A549 (cell line): ENCODE results near the gene SLC20A1. TPM values are rescaled to one million over a fixed set of nuclear protein-coding genes. Genes with fewer than 3 reads are reported as not detected.

Source experiments
- ATAC-seq, 2 experiments: fragments of 200-7000 bp in 1 of 2; fragments of >200 bp in 1 of 2; cut with Nextera tagmentation in 1 of 2; cut with Tn5 transposase in 1 of 2; 3 replicates each; pipeline versions ENCODE4 v1.8.0 to v1.9.1; 2018 to 2020; ENCODE audit warnings: mild to moderate bottlenecking in 1 of 2, moderate library complexity in 1 of 2
- CTCF ChIA-PET: fragments of 300-600 bp; sonication (Branson Sonifier 250); formaldehyde crosslinking; extraction: SDS; loops from one replicate; lab custom pipeline; 2021; ENCODE audit warnings: antibody characterized with exemption, inconsistent platforms; lab: Yijun Ruan, JAX
- POLR2A ChIA-PET: fragments of 350-600 bp; formaldehyde crosslinking; extraction: SDS; loops from one replicate; lab custom pipeline; 2021; ENCODE audit warnings: antibody characterized with exemption, inconsistent platforms; lab: Yijun Ruan, JAX
- DNase-seq, 2 experiments: peaks; one replicate each; pipeline versions ENCODE4 v3.0.0 to v3.0.0-alpha.2; 2011 to 2016; ENCODE audit warnings: low read depth in 1 of 2, low spot score in 1 of 2
- FAIRE-seq: peaks from 2 replicates; lab custom pipeline; 2011; peaks lifted over from hg19 to GRCh38; lab: Jason Lieb, UNC
- H3K27ac ChIP-seq, 2 experiments: fragments of >200 bp; sonication (Bioruptor Twin); formaldehyde crosslinking; 3 replicates each; pipeline ENCODE4 v1.5.1; 2016 to 2017
- H3K4me1 ChIP-seq: fragments of >200 bp; sonication (Bioruptor Twin); formaldehyde crosslinking; 3 replicates; pipeline ENCODE4 v1.6.1; 2016
- H3K4me2 ChIP-seq: fragments of >200 bp; sonication (Bioruptor Twin); formaldehyde crosslinking; 3 replicates; pipeline ENCODE4 v1.6.1; 2016
- H3K4me3 ChIP-seq: fragments of >200 bp; sonication (Bioruptor Twin); formaldehyde crosslinking; 3 replicates; pipeline ENCODE4 v1.5.1; 2016
- H3K9me3 ChIP-seq: fragments of >200 bp; sonication (Bioruptor Twin); formaldehyde crosslinking; 3 replicates; pipeline ENCODE4 v1.6.1; 2016
- BHLHE40 ChIP-seq: IDR thresholded peaks from 2 replicates; pipeline ENCODE4 v1.6.1; 2012; ENCODE audit warnings: low read depth, low read length, inconsistent platforms
- CEBPB ChIP-seq, 2 experiments: fragments of >200 bp in 1 of 2; sonication (Bioruptor Twin) in 1 of 2; formaldehyde crosslinking in 1 of 2; IDR thresholded peaks; 2 replicates each; pipeline ENCODE4 v1.6.1; 2012 to 2016
- CTCF ChIP-seq: fragments of >200 bp; sonication (Bioruptor Twin); formaldehyde crosslinking; IDR thresholded peaks from 3 replicates; pipeline ENCODE4 v1.5.1; 2016
- E2F6 ChIP-seq: IDR thresholded peaks from 2 replicates; pipeline ENCODE4 v1.6.1; 2012; ENCODE audit warnings: low read depth, borderline replicate concordance
- FOXS1 ChIP-seq: fragments of 250-450 bp; sonication (Bioruptor Pico); IDR thresholded peaks from 2 replicates; pipeline ENCODE4 v1.5.0; 2020; ENCODE audit warnings: mild to moderate bottlenecking, moderate library complexity
- HOXA7 ChIP-seq: fragments of 250-450 bp; sonication (Bioruptor Pico); IDR thresholded peaks from 2 replicates; pipeline ENCODE4 v1.5.0; 2020; ENCODE audit warnings: mild to moderate bottlenecking, moderate library complexity
- KDM1A ChIP-seq: fragments of 200-600 bp; sonication (generic); IDR thresholded peaks from 2 replicates; pipeline ENCODE4 v1.6.1; 2016; ENCODE audit warnings: low read depth, mild to moderate bottlenecking
- MAFK ChIP-seq: fragments of 450-650 bp; IDR thresholded peaks from 2 replicates; pipeline ENCODE4 v1.6.1; 2014; ENCODE audit not compliant: partially characterized antibody
- NFE2L2 ChIP-seq: fragments of 150-350 bp; conservative IDR thresholded peaks from 2 replicates; pipeline ENCODE4 v1.6.1; 2014; ENCODE audit warnings: low read length
- USF2 ChIP-seq: fragments of 450-650 bp; IDR thresholded peaks from 2 replicates; pipeline ENCODE4 v1.6.1; 2014; ENCODE audit warnings: antibody characterized with exemption
- ZNF302 ChIP-seq: fragments of 250-450 bp; sonication (Bioruptor Pico); IDR thresholded peaks from 2 replicates; pipeline ENCODE4 v1.9.0; 2021; ENCODE audit warnings: inconsistent platforms, mild to moderate bottlenecking, moderate library complexity
- WGBS: methylation state at CpG from one replicate; pipeline ENCODE4 v1.1.6; 2017; ENCODE audit errors: missing lambda C conversion rate; 5-methylcytosine and 5-hydroxymethylcytosine counted together
- polyA plus RNA-seq, 4 experiments: library from polyadenylated mRNA; depleted of rRNA in 3 of 4; stranded (reverse); fragments of >200 nt; fragmentation: RNase III in 1 of 4; extraction: RNeasy Plus Mini Kit Qiagen cat#74134 plus additional on column Dnase treatment in 1 of 4; gene quantifications; 2 replicates in 3 of 4; 3 replicates in 1 of 4; pipeline ENCODE4 v1.2.3, GENCODE V29; 2011 to 2017

Gene SLC20A1
- polyA plus RNA-seq, 2 of the 4 experiments (the other 2 are of a cell fraction): 83.6 to 86.8 TPM

- TF ChIP-seq USF2 (no peak), E2F6 (no peak), FOXS1 (CRISPR knock-in tag) (no peak)
Measured at GRCh38 chr2:112660138-112660537, 14.4 kb downstream of the SLC20A1 start (continued).

GRCh38 chr2:112661656-112662305 lies 16.0 kb downstream of the SLC20A1 start:
- Histone ChIP-seq H3K4me3 (no peak overlapping the region), H3K4me1 (peaks cover 38% of the 10 kb centered on the region), H3K27ac (peak overlapping the region; percentile 50 to 75; a peak in 4 of 6 replicates)
- POLR2A ChIA-PET: interaction anchor here (0.6 to 1.5 kb wide), 2 partner anchors 12 to 17 kb away, joined by 5 read pairs; partner anchors contain the start of gene SLC20A1
- peak in 1 of 2 experiments; percentile 58 for DNase-seq
- WGBS: 87% methylated on average over 8 of the region's 8 CpGs
- CTCF ChIA-PET: interaction anchor here (1.0 to 11.4 kb wide), 4 partner anchors 16 to 136 kb away, joined by 3 to 82 read pairs (median 4); partner anchors contain the start of gene SLC20A1
- TF ChIP-seq BHLHE40 (no peak), ZNF302 (CRISPR knock-in tag) (no peak), NFE2L2 (peak; percentile 54; the same call in 1 of the 2 replicates), MAFK (peak; percentile 96), FOXS1 (CRISPR knock-in tag) (no peak)
- TF ChIP-seq, all 56 proteins: peak for 2
- FAIRE-seq (no peak), ATAC-seq (no peak)
- Histone ChIP-seq H3K9me3 (no peaks in the 10 kb centered on the region), H3K4me2 (peak overlapping the region; percentile 45)

- DNase-seq: no peak
- FAIRE-seq: no peak
- Histone ChIP-seq H3K9me3 (no peaks in the 10 kb centered on the region), H3K27ac (peak overlapping the region in 1 of 2 experiments; percentile 75; a peak in 2 of 6 replicates)
- POLR2A ChIA-PET: interaction anchor here (0.6 to 1.5 kb wide), 2 partner anchors 11 to 18 kb away, joined by 5 read pairs; partner anchors contain the start of gene SLC20A1
- 0 out of 4 replicates have a peak, but pooled peaks of 1 of the 2 experiments have one; percentile 13 for TF ChIP-seq CEBPB (IDR thresholded peaks at IDR 0.05)
- no peak for TF ChIP-seq KDM1A
- TF ChIP-seq, all 56 proteins: peak for 1
- Histone ChIP-seq H3K4me2 (no peak overlapping the region), H3K4me3 (no peak overlapping the region), H3K4me1 (peaks cover 38% of the 10 kb centered on the region)
- CTCF ChIA-PET: interaction anchor here (0.8 to 11.4 kb wide), 5 partner anchors 12 to 64 kb away, joined by 3 to 82 read pairs (median 4); partner anchors contain the start of gene SLC20A1
- no peak for ATAC-seq
- WGBS: 80% methylated on average over 3 of the region's 3 CpGs
Measured at GRCh38 chr2:112662704-112663103, 17.0 kb downstream of the SLC20A1 start.

- no peak for FAIRE-seq
- POLR2A ChIA-PET: no interaction called here
- Histone ChIP-seq H3K4me3 (no peak overlapping the region), H3K27ac (no peak overlapping the region), H3K9me3 (no peaks in the 10 kb centered on the region), H3K4me2 (no peak overlapping the region), H3K4me1 (peaks cover 35% of the 10 kb centered on the region)
- CTCF ChIA-PET: interaction anchor here (0.9 to 11.4 kb wide), 4 partner anchors 39 to 65 kb away, joined by 3 to 82 read pairs (median 18); no protein-coding TSS in a partner anchor
- DNase-seq: no peak
- TF ChIP-seq HOXA7: no peak
- TF ChIP-seq MAFK: no peak
- no peak for TF ChIP-seq CTCF
- peak in 1 of 2 experiments; percentile 8; a peak in 1 of 6 replicates for ATAC-seq
Measured at GRCh38 chr2:112664689-112665088, 18.9 kb downstream of the SLC20A1 start.
